ENCODE data around the gene MMP10.

MMP10 gene

GRCh38 chr11:102722821-102723220 is 57.6 kb downstream of the MMP10 start:
- Histone ChIP-seq H3K27ac (ENCODE audit: low read depth, low read length) (no peak overlapping the region), H3K4me1 (ENCODE audit: insufficient read depth, low read length) (no peaks in the 10 kb centered on the region), H3K4me3 (ENCODE audit: low read length) (no peak overlapping the region), H3K9ac (ENCODE audit: low read depth, low read length) (no peak overlapping the region), H3K9me3 (ENCODE audit: insufficient read depth, low read depth, low read length) (0 out of 2 replicates have a peak, but pooled peaks cover 4% of the 10 kb centered on the region), H3K36me3 (ENCODE audit: insufficient read depth, low read length) (no peaks in the 10 kb centered on the region), H3K27me3 (ENCODE audit: insufficient read depth, low read length) (no peaks in the 10 kb centered on the region)
